HG03108 (cell line): ENCODE results near the gene HTR6.

Experiments used
- ATAC-seq: cut with Tn5 transposase; IDR thresholded peaks from one replicate; pipeline ENCODE4 v1.9.1; 2021; ENCODE audit warnings: moderate library complexity; ENCODE audit not compliant: unreplicated experiment

The HTR6 gene

DNA sequence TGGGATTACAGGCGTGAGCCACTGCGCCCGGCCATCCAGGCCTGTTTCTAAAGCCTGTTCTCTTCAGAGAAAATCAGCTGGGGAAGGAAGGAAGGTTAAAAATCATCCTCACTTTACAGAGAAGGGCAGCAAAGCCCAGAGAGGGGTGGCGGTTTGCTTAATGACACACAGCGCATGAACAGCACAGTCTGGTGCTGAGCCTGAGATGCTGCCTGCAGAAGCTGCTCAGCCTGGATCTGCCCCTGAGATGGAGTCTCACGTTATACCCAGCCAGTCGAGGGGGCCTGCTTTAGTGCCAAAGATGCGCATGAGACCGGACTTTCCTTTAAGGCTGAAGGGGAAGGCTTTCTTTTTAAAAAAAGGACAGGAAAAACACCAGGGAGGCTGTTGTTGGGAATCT, 21.3 kb downstream of the HTR6 start:
- ATAC-seq, result no peak

DNA sequence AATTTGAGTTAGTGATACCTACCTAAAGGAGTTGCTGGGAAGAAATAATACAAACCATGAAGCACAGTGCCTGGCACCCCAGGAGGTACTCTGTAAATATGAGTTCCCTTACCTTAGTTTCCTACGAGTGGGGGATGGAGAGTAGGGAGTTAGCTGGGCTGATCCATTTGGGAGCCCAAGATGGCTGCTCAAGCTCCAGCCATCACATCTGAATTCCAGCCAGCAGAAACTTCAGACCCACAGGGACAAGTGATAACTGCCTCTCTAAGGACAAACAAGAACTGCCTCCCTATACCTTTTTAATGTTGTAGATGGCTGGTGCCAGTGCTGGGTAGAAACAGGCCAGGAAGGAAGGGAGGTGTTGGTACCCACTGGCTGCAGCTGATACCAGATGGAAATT, 22.7 kb downstream of the HTR6 start:
- no peak for ATAC-seq

DNA sequence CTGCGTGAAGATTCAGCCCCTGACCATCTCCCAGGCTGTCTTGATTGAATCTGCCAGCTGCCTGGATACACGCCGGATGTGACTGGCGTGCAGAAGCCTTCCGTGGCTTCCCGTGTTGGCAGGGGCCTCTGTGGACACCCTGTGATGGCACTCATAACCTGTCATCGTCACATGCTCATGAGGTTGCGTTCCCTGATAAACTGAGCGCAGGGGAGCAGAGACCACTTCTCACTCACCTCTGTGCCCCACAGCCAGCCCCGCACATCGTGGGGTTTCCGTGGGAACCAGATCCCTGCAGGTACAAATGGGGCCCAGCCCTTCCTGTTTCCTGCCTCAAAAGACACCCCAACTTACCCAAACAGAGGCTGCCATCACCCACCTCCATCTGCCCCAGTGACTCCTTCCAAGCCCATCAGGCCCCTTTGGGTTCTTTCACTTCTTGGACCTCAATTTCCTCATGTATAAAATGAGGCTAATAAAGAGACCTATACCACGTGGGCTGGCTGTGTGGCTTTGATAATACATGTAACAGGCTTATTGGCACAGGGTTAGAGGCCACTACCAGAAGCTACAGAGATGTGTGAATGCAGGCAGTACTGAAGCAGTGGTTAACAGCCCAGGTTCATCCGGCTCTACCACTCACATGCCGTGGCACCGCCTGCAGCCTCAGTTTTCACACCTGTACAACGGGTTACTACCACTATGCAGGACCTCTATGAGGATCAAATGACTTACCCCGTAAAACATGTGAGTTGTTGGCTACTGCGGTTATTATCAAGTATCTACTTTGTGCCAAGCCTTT, 23.6 kb downstream of the HTR6 start:
- no peak for ATAC-seq

DNA sequence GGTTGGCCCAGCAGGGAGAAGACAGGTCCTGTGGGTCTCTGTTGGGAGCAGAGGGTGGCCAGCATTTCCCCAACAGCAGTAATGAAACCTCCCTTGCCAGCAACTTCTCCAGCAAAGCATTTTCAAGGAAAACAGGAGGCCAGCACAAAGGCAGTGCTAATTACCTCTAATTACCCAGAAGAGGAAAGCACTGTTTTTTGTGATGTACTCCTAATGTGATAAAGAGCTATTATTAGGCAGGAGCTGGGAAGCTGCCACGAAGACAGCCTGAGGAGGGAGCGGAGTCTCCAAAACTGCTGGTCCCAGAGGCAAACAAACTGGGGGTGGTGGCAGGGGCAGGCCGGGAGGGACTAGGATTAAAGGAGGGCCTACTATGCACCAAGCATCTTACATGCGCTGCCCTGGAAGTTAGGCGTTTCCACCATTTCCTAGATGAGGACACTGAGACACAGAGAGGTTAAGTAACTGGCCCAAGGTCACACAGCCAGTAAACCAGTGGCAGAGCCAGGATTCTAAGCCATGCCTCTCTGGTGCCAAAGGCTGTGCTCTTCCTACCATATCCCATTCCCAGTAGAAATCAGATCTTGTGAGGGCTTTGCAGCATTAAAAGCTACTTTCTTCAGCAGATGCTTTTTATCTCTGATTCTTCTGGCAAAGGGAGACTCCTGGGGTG, 24.5 kb downstream of the HTR6 start:
- ATAC-seq, result no peak

DNA sequence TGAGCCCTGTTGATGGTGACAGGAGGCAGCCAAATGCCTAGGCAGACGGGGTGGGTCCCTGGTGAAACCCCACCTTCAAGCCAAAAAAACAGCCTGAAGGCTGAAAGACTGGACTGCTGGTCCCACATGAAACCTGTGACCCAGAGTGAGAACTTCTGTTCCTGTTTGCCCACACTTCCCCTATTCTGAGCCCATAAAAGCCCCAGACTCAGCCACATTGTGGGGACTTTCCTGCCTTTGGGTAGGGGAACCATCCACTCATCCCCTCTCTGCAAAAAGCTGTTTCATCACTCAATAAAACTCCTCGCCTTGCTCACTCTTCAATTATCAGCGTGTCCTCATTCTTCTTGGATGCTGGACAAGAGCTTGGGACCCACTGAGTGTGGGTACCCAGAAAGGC, 25.2 kb downstream of the HTR6 start:
- no peak for ATAC-seq

DNA sequence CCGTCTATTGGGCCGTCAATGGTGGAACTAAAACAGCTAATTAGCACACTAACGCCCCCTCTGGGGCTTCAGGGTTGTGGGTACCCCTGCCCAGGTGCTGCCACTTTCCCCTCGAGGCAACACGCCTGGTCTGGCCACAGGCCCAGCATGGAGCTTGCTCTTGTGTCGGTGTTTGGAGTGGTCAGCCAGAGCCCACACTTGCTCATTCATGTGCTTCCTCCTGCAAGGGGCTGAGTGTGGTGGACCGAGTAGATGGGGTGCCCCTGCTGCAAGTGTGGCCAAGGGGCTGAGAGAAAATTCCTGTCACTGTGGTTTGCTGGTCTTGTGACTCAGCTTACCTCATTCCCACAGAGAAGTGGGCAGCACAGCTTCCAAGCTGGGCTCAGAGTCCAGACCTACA, 25.7 kb downstream of the HTR6 start:
- ATAC-seq, result no peak

DNA sequence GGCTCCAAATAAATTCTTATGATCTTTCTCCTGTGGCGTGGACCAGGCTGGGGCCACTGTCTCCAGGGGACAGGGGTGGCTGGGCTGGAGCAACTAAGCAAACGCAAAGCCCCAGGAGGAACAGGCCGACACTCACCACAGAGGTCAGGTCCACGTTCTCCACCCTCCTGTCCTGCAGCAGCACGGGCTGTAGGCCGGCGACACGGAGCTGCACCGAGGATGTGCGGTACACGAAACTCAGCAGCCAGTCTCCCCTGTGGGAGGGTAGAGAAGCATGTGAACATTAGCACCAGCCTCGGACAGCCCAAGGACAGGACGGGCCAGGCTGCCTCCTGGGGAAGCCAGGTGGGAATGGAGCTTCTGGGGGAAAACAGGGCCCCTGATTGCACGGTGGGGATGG, 29.6 kb downstream of the HTR6 start:
- ATAC-seq, result no peak

DNA sequence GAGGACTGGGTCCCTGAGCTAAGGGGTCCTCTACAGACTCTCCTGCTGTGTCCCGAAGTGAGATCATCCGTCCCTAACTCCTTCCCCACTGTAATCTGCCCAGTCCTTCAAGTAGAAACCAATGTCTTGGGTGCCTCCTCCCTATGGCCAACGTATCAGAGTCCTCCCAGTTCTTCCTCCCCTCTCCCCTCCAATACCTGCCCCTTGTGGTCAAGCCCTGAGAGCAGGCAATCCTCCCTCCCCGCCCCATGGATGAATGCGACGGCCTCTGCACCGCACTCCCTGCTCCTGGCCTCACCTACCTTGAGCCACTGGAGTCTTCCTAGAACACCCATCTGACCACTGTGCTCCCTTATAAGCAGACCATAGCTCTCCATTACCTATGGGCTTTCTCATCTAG, 31.1 kb downstream of the HTR6 start:
- no peak for ATAC-seq

DNA sequence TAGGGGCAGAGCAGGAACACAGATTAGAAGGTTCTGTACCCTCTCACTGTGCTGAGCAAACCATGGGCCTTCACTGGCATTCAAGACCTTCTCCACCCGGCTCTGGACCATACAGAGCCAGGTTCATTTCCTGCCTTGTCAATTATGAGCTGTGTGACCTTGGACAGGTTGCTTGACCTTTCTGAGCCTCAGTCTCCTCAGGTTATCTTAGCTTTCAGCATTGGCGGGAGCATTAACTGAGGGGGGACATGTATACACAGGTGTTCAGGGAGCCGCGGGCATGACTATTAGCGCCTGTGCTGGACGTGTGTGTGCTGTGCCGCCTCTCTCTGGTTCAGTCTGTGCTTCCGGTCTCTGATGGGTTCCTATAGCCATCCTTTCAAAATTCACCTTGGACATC, 32.1 kb downstream of the HTR6 start:
- ATAC-seq, result no peak

DNA sequence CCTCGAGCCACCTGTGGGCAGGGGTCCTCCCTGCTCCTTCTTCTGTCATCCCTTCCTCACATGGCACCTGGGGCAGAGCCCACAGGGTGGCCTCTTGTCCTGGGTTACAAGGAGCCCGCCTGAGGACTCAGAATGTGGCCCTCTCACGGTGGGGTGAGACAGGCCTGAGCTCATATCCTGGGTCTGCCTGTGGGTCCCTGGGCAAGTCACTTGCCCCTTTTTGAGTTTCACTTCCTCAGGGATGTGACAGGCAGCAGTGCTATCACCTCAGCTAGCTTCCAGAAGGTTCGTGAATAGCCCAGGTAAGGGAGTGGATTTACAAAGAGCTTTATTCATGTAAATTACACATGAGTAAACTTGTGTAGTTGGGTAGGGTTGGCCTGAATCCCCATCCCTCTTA, 33.5 kb downstream of the HTR6 start:
- ATAC-seq, result no peak

DNA sequence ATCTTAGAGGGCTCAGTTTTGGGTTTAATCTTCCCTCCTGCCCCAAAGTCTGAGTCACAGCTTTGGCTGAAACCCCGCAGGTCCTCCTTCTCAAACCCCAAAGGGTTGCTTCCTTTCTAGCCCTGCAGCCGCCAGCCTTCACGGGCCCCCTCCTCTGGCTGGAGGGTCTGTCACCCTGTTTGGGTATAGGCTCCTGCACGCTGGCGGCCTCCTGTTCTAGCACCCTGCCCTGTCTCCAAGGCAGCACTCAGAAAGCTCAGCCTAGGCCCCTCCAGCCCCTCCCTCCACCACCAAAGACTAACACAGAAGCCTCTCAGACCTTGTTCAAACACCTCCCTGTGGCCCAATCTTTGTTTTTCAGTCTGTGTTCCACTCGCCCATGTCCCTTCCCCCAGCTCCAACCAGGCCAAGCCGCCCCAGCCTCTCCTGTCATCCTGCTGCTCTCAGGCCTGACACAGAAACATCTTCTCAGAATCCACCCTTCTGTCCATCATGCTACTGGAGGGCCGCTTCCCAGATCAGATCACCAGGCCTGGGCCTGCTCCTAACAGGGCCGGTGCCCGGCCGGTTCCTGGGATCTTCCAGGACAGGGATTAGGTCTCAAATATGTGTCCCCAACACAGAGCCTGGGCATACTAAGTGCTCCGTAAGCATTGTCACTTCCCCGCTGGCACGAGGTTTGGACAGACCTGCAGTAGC, 35.6 kb downstream of the HTR6 start:
- no peak for ATAC-seq

DNA sequence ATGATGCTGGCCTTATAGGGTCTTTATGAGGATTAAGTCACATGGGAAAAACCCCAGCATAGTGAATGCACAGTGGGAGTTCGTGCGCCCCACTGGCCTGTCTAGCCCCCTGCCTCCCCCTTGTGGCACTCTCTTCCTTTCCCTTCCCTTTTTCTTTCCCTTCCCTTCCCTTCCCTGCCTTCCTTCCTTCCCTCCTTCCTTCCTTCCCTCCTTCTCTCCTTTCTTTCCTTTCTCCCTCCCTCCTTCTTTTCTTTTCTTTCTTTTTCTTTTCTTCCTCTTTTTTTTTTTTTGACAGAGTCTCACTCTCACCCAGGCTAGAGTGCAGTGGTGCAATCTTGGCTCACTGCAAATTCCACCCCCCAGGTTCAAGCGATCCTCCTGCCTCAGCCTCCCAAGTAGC, 38.6 kb downstream of the HTR6 start:
- ATAC-seq, result no peak

DNA sequence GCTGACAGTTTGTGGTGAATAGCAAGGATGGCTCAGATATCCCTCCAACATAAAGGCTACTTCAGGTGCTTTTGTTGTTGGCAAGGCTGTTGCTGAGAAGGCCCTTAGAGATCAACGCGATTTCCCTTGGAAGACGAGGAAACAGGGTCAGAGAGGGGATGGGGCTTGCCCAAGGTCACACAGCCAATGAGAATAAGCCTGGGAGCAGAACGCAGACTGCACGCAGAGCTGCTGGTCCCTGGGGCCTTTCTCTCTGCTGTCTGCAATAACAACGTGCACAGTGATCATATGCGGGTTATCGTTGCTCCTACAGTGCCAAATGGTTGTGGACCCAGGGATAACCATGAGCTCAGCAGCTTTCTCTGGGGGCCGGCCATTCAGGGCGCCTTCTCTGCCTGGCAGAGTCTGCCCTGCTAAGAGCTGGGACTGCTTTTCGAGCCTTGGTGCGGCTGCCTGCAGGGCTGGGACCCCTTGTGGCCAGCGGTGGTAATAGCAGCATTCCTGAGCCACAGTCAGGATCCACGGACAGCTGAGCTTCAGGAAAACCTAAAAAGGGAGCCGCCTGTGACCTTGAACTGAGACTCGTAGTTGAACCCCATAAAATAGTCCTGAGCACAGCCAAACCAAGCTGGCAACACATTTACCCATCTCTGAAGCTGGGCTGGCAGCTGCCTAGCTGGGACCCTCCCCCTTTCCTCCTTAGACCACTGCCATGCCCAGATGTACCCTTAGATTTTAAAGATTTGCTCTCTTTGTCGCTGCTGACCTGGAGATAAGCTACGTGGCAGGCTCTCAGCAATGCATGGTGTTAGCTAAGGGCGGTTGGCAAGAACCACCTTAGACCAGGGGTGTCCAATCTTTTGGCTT, 39.8 kb downstream of the HTR6 start:
- ATAC-seq, result no peak

DNA sequence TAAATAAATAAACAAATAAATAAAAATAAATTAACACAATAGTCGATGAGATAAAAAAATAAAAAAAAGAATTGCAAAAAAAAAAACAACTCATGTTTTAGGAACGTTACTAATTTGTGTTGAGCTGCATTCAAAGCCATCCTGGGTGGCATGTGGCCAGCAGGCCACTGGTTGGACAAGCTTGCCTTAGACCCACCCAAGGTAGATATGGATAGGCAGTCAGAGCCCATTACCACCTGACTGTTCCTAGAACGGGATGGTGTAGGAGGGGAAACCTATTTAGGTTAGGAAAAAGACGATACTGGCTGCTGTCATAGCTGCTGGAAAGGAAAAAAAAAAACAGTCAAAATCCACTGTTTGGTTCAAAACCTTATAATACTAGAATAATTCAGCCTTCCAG, 40.8 kb downstream of the HTR6 start:
- ATAC-seq, result no peak

DNA sequence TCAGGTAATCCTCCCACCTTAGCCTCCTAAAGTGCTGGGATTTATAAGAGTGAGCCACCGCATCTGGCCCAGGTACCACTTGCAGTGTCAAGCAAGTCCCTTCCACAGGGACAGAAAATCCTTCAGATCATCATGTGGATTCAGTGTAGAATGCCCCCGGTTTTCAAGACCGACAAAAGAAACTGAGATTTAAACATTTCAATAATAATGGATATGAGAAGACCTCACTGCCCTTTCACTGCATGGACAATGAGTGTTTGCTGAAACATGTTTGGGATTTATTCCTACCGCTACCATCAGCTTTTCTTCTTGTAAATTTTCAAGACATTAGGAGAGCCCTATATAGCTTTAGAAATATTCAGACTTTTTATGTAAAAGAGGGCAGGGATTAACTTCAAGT, 41.5 kb downstream of the HTR6 start:
- no peak for ATAC-seq

DNA sequence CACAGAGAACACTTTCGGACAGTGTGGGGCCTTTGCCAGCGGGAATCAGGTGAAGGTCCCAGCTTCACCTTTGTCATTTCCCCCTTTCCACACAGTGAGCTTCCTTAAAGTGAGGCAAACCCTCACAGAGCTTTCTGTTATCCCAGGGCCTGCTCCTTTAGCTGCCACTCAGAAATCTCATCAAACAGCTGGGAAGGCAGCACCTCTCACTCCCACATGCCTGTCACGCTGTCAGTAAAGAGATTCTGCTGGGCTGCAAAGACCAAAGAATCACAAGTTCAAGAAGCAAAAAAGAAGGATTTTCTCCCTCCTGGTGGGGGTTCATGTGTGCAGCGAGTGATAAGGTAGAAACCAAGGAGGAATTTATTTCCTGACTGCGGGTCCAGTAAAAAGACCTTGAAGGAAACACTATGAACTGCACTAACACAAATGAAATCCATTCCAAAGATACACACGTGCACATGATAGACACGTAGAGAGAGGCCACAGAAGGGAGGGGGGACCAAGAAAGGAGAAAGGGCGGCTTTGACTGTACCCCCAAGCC, 44.0 kb downstream of the HTR6 start:
- no peak for ATAC-seq

DNA sequence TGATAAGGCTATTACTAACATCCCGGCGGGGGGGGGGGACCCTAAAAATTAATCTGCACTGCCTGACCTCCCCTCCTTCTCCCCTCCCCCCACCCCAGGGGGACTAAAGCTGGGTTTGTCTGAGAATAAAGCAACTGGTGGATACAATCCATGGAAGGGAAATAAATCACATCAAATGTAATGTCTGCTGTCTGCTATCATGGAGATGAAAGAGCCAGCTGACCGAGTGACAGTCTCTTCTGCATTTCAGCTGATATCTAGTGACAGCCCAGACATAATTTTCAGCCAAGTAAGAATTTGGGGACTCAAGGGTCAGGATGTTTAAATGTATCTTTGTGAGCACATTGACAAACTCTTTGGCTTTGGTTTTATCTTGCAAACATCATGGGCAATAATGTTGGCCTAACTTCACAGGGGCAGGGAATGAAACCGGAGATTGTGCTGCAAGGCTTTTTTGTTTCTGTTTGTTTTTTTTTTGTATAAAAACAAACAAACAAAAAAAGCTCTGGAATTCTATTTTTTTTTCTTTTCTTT, 44.7 kb downstream of the HTR6 start:
- no peak for ATAC-seq

DNA sequence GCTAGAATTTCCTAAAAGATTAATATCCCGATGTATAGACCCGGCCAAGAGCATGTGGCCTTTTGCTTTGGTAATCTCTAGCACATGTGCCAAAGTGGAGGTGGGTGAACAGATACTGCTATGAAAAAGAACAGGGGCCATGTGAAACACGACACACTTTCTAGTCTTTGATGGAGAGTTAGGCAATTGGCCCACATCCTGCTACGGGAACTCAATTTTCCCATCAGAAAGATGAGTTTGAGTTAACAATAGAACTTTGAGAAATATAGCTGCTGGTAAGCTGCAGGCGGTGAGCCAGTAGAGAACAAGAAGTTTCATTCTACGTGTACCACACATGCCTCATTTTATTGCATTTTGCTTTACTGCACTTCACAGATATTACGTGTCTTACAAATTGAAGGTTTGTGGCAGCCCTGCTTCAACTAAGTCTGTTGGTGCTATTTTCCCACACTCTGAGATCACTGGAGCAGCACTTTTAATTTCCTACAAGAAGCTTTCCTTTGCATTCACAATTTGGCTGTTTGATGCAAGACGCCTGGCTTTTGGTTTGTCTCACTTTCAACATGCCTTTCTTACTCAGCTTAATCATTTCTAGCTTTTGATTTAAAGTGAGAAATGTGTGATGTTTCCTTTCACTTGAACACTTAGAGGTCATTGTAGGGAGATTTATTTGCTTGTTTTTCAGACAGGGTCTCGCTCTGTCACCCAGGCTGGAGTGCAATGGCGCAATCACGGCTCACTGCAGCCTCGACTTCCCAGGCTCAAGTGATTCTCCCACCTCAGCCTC, 46.3 kb downstream of the HTR6 start:
- ATAC-seq, result peak; percentile 57

DNA sequence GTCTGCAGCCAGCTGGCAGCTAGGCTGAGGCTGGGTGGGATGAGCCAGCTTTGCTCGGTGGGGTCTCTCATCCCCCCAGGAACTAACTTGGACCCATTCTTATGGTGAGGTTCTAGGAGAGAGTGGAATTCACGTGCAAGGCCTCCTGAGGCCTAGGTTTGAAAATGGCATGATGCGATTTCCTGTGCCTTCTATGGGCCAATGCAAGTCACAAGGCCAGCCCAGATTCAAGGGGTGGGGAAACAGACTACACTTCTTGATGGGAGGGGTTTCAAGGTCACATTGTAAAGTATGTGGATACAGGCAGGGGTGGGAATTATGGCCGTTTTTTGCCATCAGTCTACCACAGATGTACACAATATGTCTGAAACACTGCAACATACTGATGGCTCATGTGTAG, 48.3 kb downstream of the HTR6 start:
- no peak for ATAC-seq
